WI38 (cell line): ENCODE results near the gene AP1B1.

ENCODE experiments used
- H3K4me3 ChIP-seq: 2 replicates; pipeline ENCODE4 v1.5.1; 2011; ENCODE audit warnings: low read depth, mild to moderate bottlenecking, control low read depth, low read length
- CTCF ChIP-seq: IDR thresholded peaks from 2 replicates; pipeline ENCODE4 v1.5.1; 2012; ENCODE audit warnings: low read depth, mild to moderate bottlenecking, control low read depth, low read length

Gene AP1B1

GRCh38 chr22:29311464-29312217 is 76.7 kb downstream of the AP1B1 start:
- TF ChIP-seq CTCF: no peak
- H3K4me3 ChIP-seq: no peak overlapping the region

GRCh38 chr22:29310863-29311339 is 77.5 kb downstream of the AP1B1 start:
- no peak for TF ChIP-seq CTCF
- no peak overlapping the region for H3K4me3 ChIP-seq

- H3K4me3 ChIP-seq: no peak overlapping the region
- no peak for TF ChIP-seq CTCF
Observed at GRCh38 chr22:29310065-29310862, 78.1 kb downstream of the AP1B1 start.

- TF ChIP-seq CTCF: no peak
- H3K4me3 ChIP-seq: no peak overlapping the region
Observed at GRCh38 chr22:29309332-29310064, 78.9 kb downstream of the AP1B1 start.

GRCh38 chr22:29308791-29309262 is 79.5 kb downstream of the AP1B1 start:
- TF ChIP-seq CTCF: no peak
- H3K4me3 ChIP-seq: no peak overlapping the region

GRCh38 chr22:29308148-29308790 is 80.1 kb downstream of the AP1B1 start:
- no peak overlapping the region; the same call in 1 of the 2 replicates for H3K4me3 ChIP-seq
- TF ChIP-seq CTCF: no peak
